ENCODE data around the gene DEK.

Gene DEK

DNA sequence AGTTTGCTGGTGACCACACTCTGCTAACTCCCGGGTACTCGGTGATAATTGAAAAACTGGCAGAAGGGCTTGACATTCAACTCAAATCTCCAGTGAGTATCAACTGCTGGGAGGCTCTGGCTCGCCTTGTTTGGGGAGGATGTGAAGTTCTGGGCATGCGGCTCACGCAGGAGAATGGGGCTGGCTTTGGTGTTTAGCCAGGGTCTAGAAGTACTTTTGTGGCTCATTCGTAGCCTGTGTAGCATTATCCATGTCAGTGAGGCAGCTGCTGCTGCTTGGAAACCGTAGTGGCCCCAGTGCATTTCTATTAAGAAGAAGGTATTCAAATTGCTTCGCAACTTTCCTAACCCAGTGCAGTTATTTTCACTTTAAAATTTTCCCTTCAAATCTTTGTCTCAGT lies 56.9 kb downstream of the DEK start:
- Histone ChIP-seq H3K36me3 (ENCODE audit: insufficient read depth, low read length) (peaks cover 8% of the 10 kb centered on the region; the same call in 1 of the 2 replicates), H3F3A (ENCODE audit: insufficient read depth, low read length) (no peaks in the 10 kb centered on the region), H4K20me1 (ENCODE audit: insufficient read depth, low read length) (no peaks in the 10 kb centered on the region), H3K27ac (ENCODE audit: low read depth, low read length, poor library complexity, severe bottlenecking) (no peak overlapping the region), H3K79me2 (ENCODE audit: insufficient read depth, low read length) (no peaks in the 10 kb centered on the region), H3K4me3 (ENCODE audit: low read depth, low read length, poor library complexity, severe bottlenecking) (no peak overlapping the region), H2AFZ (ENCODE audit: low read length) (no peak overlapping the region), H3K4me1 (ENCODE audit: insufficient read depth, low read length, severe bottlenecking) (peaks cover 9% of the 10 kb centered on the region), H3K9me3 (ENCODE audit: low read length) (no peaks in the 10 kb centered on the region), H3K9me2 (ENCODE audit: low read depth, low read length) (no peaks in the 10 kb centered on the region), H3K4me2 (ENCODE audit: low read length) (no peak overlapping the region), H3K27me3 (ENCODE audit: insufficient read depth, low read length) (no peaks in the 10 kb centered on the region), H3K9ac (ENCODE audit: low read length) (no peak overlapping the region)
- no peak for TF ChIP-seq EZH2 (IDR thresholded peaks at IDR 0.05; ENCODE audit: borderline replicate concordance, low read length)
- TF ChIP-seq, protein P1, sequence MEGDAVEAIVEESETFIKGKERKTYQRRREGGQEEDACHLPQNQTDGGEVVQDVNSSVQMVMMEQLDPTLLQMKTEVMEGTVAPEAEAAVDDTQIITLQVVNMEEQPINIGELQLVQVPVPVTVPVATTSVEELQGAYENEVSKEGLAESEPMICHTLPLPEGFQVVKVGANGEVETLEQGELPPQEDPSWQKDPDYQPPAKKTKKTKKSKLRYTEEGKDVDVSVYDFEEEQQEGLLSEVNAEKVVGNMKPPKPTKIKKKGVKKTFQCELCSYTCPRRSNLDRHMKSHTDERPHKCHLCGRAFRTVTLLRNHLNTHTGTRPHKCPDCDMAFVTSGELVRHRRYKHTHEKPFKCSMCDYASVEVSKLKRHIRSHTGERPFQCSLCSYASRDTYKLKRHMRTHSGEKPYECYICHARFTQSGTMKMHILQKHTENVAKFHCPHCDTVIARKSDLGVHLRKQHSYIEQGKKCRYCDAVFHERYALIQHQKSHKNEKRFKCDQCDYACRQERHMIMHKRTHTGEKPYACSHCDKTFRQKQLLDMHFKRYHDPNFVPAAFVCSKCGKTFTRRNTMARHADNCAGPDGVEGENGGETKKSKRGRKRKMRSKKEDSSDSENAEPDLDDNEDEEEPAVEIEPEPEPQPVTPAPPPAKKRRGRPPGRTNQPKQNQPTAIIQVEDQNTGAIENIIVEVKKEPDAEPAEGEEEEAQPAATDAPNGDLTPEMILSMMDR (IDR thresholded peaks at IDR 0.05; ENCODE audit: low read length): no peak

- TF ChIP-seq, protein P1 (IDR thresholded peaks at IDR 0.05; ENCODE audit: low read length): no peak
- no peak for TF ChIP-seq EZH2 (IDR thresholded peaks at IDR 0.05; ENCODE audit: borderline replicate concordance, low read length)
- Histone ChIP-seq H3K4me1 (ENCODE audit: insufficient read depth, low read length, severe bottlenecking) (peaks cover 7% of the 10 kb centered on the region), H3K79me2 (ENCODE audit: insufficient read depth, low read length) (no peaks in the 10 kb centered on the region)
Measured at GRCh38 chr6:18206591-18206990, 57.7 kb downstream of the DEK start.

GRCh38 chr6:18204691-18205090 lies 59.6 kb downstream of the DEK start:
- H3K4me3 ChIP-seq (ENCODE audit: low read depth, low read length, poor library complexity, severe bottlenecking): no peak overlapping the region
- no peaks in the 10 kb centered on the region for H4K20me1 ChIP-seq (ENCODE audit: insufficient read depth, low read length)
- H3F3A ChIP-seq (ENCODE audit: insufficient read depth, low read length): no peaks in the 10 kb centered on the region
- H3K27ac ChIP-seq (ENCODE audit: low read depth, low read length, poor library complexity, severe bottlenecking): no peak overlapping the region
- no peak overlapping the region for H3K9ac ChIP-seq (ENCODE audit: low read length)
- H3K9me2 ChIP-seq (ENCODE audit: low read depth, low read length): no peaks in the 10 kb centered on the region
- H3K9me3 ChIP-seq (ENCODE audit: low read length): no peaks in the 10 kb centered on the region
- TF ChIP-seq, protein P1 (IDR thresholded peaks at IDR 0.05; ENCODE audit: low read length): no peak
- no peak for TF ChIP-seq EZH2 (IDR thresholded peaks at IDR 0.05; ENCODE audit: borderline replicate concordance, low read length)
- peaks cover 21% of the 10 kb centered on the region; the same call in 1 of the 2 replicates for H3K36me3 ChIP-seq (ENCODE audit: insufficient read depth, low read length)
- H3K4me2 ChIP-seq (ENCODE audit: low read length): no peak overlapping the region
- no peaks in the 10 kb centered on the region for H3K79me2 ChIP-seq (ENCODE audit: insufficient read depth, low read length)
- H2AFZ ChIP-seq (ENCODE audit: low read length): no peak overlapping the region
- no peaks in the 10 kb centered on the region for H3K4me1 ChIP-seq (ENCODE audit: insufficient read depth, low read length, severe bottlenecking)
- H3K27me3 ChIP-seq (ENCODE audit: insufficient read depth, low read length): no peaks in the 10 kb centered on the region

More at GRCh38 chr6:18206591-18206990, 57.7 kb downstream of the DEK start:
- Histone ChIP-seq H3K4me2 (ENCODE audit: low read length) (no peak overlapping the region), H3K9me3 (ENCODE audit: low read length) (no peaks in the 10 kb centered on the region), H3K4me3 (ENCODE audit: low read depth, low read length, poor library complexity, severe bottlenecking) (no peak overlapping the region), H3K36me3 (ENCODE audit: insufficient read depth, low read length) (peaks cover 9% of the 10 kb centered on the region; the same call in 1 of the 2 replicates), H3F3A (ENCODE audit: insufficient read depth, low read length) (no peaks in the 10 kb centered on the region), H2AFZ (ENCODE audit: low read length) (no peak overlapping the region), H3K27me3 (ENCODE audit: insufficient read depth, low read length) (no peaks in the 10 kb centered on the region), H3K27ac (ENCODE audit: low read depth, low read length, poor library complexity, severe bottlenecking) (no peak overlapping the region), H3K9ac (ENCODE audit: low read length) (no peak overlapping the region), H3K9me2 (ENCODE audit: low read depth, low read length) (no peaks in the 10 kb centered on the region), H4K20me1 (ENCODE audit: insufficient read depth, low read length) (no peaks in the 10 kb centered on the region)

All from OCI-LY1 (cell line).